Central memory CD8-positive, alpha-beta T cell (primary cell): Measurements from ENCODE around the gene CHST6.
A peak's percentile ranks its signal among the peaks of the same experiment; 100 is the strongest.
"Not testable (repeated sequence)": the region's sequence is repeated elsewhere in the genome, so short reads cannot be mapped to it uniquely, and the experiment has no call there.

Experiments
- ATAC-seq: fragments of 150-1000 bp; cut with Tn5 transposase; replicated peaks from 2 replicates; pipeline ENCODE4 v1.10.0; 2022; ENCODE audit warnings: mild to moderate bottlenecking, moderate FRiP score, moderate number of reproducible peaks; ENCODE audit not compliant: poor library complexity, severe bottlenecking; ENCODE audit errors: extremely low read depth
- DNase-seq, 2 donors: peaks; one replicate each; pipeline ENCODE4 v3.0.0; 2021; ENCODE audit warnings: low spot score in 2 of 2
- H3K27ac Mint-ChIP-seq: one replicate; pipeline ENCODE4 v1.8.0; 2022; ENCODE audit warnings: low read depth, mild to moderate bottlenecking, moderate library complexity, mixed read lengths
- H3K27me3 Mint-ChIP-seq: one replicate; pipeline ENCODE4 v1.8.0; 2022; ENCODE audit warnings: mixed read lengths
- H3K36me3 Mint-ChIP-seq: one replicate; pipeline ENCODE4 v1.8.0; 2022; ENCODE audit warnings: mild to moderate bottlenecking, moderate library complexity, mixed read lengths; ENCODE audit not compliant: insufficient read depth
- H3K4me1 Mint-ChIP-seq: one replicate; pipeline ENCODE4 v1.8.0; 2022; ENCODE audit warnings: mixed read lengths
- H3K4me3 Mint-ChIP-seq: one replicate; pipeline ENCODE4 v1.8.0; 2022; ENCODE audit warnings: mild to moderate bottlenecking, moderate library complexity, mixed read lengths
- H3K9me3 Mint-ChIP-seq: one replicate; pipeline ENCODE4 v1.8.0; 2022; ENCODE audit warnings: mixed read lengths

Gene CHST6

DNA sequence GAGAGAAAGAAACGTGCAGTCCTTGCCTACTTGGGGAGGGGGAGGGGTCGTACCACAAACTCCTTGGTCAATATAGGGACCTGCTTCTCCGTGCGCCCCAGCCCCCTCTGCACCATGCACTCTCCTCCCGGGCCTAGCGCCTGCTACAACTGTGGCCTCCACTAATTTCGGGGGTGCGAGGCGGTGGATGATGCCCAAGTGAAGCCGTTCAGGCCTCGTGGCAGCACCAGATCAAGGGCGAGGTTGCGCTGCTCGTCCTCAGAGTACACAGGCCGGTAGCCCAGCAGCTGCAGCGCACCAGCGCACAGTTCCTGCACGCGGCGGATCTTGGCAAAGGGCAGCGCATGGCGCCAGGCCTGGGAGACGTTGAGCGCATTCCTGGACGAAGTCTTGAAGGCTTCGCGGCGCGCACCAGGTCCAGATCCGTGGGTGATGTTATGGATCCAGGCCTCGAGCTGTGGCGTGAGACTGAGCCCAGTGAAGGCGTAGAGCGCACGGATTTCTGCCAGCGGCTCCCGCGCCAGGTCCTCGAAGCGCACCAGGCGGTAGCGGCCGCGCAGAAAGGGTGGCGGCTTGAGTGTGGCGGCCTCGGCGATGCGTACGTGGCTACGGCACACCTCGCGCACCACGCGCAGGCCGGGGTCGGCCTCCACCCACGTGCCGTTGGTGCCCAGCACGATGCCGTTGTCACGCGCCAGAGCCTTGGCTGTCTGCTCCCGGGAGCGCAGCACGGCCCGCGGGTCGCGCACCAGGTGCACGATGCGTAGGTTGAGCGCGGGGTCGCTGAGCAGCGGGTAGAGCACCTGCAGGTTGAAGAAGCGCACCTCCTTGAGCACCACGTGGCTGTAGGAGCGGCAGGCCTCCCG lies 16.5 kb downstream of the CHST6 start:
- Mint-ChIP-seq H3K36me3 (no peaks in the 10 kb centered on the region), H3K4me3 (no peak overlapping the region)
- no peak for ATAC-seq

DNA sequence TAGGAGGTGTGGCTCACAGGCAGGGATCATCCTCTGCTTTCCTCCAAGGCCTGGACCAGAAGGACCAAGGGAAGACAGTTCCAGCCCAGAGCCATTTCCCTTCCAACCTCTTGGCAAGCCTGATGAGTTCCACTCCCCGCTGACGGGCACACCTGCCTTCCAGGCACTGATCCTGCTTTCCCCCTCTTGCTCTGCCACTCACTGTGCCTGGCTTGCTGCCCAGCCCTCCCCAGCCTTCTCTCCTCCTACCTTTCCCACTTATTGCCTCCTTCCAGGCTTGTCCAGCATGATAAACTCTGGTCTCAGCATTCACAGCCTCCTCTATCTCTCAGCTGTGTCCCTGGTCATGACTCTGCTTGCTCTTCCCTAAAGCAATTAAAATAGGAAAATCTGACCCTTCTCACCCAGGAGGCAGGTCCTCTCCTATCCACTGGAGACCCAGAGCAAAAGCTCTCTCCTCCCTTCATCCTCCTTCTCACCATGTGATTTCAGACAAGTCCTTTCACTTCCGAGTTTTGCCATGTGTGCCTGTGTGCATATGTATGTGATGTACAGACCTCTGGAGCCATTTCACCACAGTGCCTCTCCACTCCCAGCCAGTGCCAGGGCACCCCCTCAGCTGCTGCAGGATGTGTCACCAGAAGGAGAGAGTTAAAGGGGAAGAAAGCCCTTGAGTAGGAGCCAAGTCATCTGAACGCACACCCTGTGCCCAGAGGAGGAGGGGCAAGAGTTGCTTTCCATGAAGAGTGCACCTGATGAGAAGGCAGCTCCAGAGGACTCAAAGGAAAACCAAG lies 17.4 kb downstream of the CHST6 start:
- DNase-seq, result no peak
- H3K27me3 Mint-ChIP-seq, result peaks cover 27% of the 10 kb centered on the region
- H3K27ac Mint-ChIP-seq, result no peak overlapping the region
- H3K4me3 Mint-ChIP-seq, result no peak overlapping the region
- H3K36me3 Mint-ChIP-seq, result no peaks in the 10 kb centered on the region
- no peaks in the 10 kb centered on the region for H3K9me3 Mint-ChIP-seq
- no peak for ATAC-seq
- no peaks in the 10 kb centered on the region for H3K4me1 Mint-ChIP-seq

More for the DNA sequence above, 16.5 kb downstream of the CHST6 start:
- Mint-ChIP-seq H3K9me3 (no peaks in the 10 kb centered on the region), H3K27me3 (peaks cover 27% of the 10 kb centered on the region), H3K4me1 (no peaks in the 10 kb centered on the region), H3K27ac (no peak overlapping the region)
- DNase-seq, result no peak

DNA sequence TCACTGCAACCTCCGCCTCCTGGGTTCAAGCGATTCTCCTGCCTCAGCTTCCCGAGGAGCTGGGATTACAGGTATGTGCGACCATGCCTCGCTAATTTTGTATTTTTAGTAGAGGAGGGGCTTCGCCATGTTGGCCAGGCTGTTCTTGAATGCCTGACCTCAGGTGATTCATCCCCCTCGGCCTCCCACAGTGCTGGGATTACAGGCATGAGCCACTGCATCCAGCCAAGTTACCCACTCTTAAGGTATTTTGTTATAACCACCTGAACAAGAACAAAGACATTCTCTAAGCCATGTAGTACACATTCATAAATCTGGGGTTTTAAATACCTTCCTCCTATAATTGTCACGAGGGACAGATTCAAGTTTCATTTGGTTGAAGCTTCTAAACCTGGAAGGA lies 18.4 kb downstream of the CHST6 start:
- ATAC-seq, result no peak

GRCh38 chr16:75475420-75475847 lies 19.8 kb downstream of the CHST6 start:
- no peaks in the 10 kb centered on the region for H3K36me3 Mint-ChIP-seq
- no peaks in the 10 kb centered on the region for H3K9me3 Mint-ChIP-seq
- ATAC-seq (no peak), DNase-seq (no peak)
- H3K27me3 Mint-ChIP-seq, result peaks cover 16% of the 10 kb centered on the region
- no peak overlapping the region for H3K4me3 Mint-ChIP-seq
- no peak overlapping the region for H3K27ac Mint-ChIP-seq
- H3K4me1 Mint-ChIP-seq, result no peaks in the 10 kb centered on the region

More for the DNA sequence above, 18.4 kb downstream of the CHST6 start:
- no peak overlapping the region for H3K4me3 Mint-ChIP-seq
- no peaks in the 10 kb centered on the region for H3K4me1 Mint-ChIP-seq
- peaks cover 25% of the 10 kb centered on the region for H3K27me3 Mint-ChIP-seq
- H3K9me3 Mint-ChIP-seq, result no peaks in the 10 kb centered on the region
- no peak overlapping the region for H3K27ac Mint-ChIP-seq
- H3K36me3 Mint-ChIP-seq, result no peaks in the 10 kb centered on the region
- DNase-seq, result no peak

- Mint-ChIP-seq H3K4me3 (no peak overlapping the region), H3K27me3 (peaks cover 13% of the 10 kb centered on the region), H3K27ac (no peak overlapping the region), H3K36me3 (no peaks in the 10 kb centered on the region), H3K9me3 (no peaks in the 10 kb centered on the region), H3K4me1 (no peaks in the 10 kb centered on the region)
- ATAC-seq (no peak), DNase-seq (no peak)
These were observed 22.0 kb downstream of the CHST6 start for GRCh38 chr16:75472908-75473877.

DNA sequence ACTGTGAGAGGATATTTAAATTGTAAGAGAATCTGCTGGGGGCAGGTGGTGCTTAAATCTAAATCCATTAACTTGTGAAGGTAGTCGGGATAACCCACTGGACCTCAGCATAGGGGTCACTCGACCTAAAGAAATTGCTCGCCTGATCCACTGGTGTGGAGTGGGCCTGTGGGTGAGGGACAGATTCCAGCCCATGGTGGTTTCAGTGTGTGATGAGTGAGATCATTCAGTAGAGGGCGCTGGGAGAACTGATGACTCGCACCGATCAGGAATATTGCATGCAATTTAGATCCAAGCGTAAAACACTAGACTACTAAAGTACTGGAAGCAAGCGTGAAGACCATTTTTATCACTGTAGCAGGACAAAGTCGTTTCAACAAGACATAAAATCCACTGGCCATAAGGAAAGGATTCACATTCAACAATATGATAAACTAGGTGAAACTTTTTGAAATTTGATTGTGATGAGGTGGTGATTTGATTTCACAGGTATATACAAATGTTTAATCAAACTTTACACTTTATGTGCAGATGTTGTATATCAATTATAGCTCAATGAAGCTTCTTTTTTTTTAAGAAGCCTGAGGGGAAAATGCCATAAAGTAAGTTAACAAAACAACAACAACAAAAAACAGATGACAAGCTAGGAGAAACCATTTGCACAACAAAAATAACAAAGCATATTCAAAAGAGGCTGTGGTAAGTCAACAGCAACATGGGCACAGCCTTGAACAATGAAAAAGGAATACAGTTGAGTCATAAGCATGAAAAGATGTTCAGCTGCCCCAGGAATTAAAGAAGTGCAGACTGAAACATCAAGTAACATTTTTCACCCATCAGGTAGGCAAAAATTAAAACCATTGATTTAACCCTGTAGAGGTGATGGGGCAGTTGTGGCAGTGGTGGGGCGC lies 23.3 kb downstream of the CHST6 start:
- Mint-ChIP-seq H3K36me3 (no peaks in the 10 kb centered on the region), H3K4me3 (no peak overlapping the region), H3K27me3 (peaks cover 1% of the 10 kb centered on the region), H3K4me1 (no peaks in the 10 kb centered on the region), H3K9me3 (no peaks in the 10 kb centered on the region), H3K27ac (no peak overlapping the region)
- ATAC-seq (no peak), DNase-seq (peak in 1 of 2 donors; percentile 26)

DNA sequence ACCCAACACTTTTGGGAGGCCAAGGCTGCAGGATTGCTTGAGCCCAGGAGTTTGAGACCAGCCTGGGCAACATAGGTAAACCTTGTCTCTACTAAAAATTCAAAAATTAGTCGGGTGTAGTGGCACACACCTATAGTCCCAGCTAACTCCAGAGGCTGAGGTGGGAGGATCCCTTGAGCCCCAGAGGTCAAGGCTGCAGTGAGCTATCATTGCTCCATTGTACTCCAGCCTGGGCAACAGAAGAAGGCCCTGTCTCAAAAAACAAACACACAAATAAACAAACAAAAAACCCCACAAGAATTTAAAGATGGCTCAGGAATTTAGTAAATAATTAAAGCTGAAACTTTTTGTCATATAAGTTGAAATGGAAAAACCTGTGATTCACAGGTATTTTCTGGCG lies 28.5 kb downstream of the CHST6 start:
- ATAC-seq (no peak), DNase-seq (no peak)
- Mint-ChIP-seq H3K27me3 (no peaks in the 10 kb centered on the region), H3K4me3 (no peak overlapping the region), H3K36me3 (peaks cover 16% of the 10 kb centered on the region), H3K9me3 (no peaks in the 10 kb centered on the region), H3K4me1 (peaks cover 22% of the 10 kb centered on the region), H3K27ac (no peak overlapping the region)

GRCh38 chr16:75464122-75464918 lies 30.9 kb downstream of the CHST6 start, which contains the start of gene TMEM170A:
TMEM170A (minus strand) TSS chr16:75464689; CDS start chr16:75464600, 89 bp downstream.
- Mint-ChIP-seq H3K4me3 (peak within 1 kb of the TSS; percentile 94), H3K36me3 (peaks cover 19% of the 10 kb centered on the region), H3K4me1 (peaks cover 45% of the 10 kb centered on the region), H3K27me3 (no peaks in the 10 kb centered on the region), H3K27ac (peak within 1 kb of the TSS; percentile 96), H3K9me3 (no peaks in the 10 kb centered on the region)
- ATAC-seq (peak; percentile 90), DNase-seq (peak; percentile 96 to 99)

GRCh38 chr16:75463389-75464121 lies 31.7 kb downstream of the CHST6 start:
- DNase-seq, H3K9me3 Mint-ChIP-seq, H3K27me3 Mint-ChIP-seq, ATAC-seq: not testable (repeated sequence)
- Mint-ChIP-seq H3K4me1 (peaks cover 52% of the 10 kb centered on the region), H3K4me3 (peak overlapping the region; percentile 94), H3K36me3 (peaks cover 19% of the 10 kb centered on the region), H3K27ac (peak overlapping the region; percentile 96)

DNA sequence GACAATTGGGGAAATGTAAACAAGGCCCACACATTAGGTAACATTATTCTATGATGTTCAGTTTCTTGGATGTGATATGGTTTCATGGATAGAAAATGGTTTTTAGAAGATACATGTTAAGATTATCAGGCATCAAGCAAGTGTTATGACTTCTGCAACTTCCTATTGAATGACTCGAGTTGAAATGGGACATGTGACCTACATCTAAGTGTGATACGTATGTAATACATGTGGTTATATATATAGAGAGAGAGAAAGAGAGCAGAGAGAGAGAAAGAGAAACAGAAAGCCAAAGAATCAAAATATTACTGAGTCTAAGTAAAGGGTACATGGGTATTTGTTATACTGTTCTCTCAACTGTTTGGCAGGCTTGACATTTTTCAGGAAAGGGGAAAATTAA lies 32.4 kb downstream of the CHST6 start:
- Mint-ChIP-seq H3K36me3 (peaks cover 19% of the 10 kb centered on the region), H3K27ac (peak overlapping the region; percentile 96), H3K4me1 (peaks cover 59% of the 10 kb centered on the region), H3K27me3 (no peaks in the 10 kb centered on the region), H3K4me3 (peak overlapping the region; percentile 94), H3K9me3 (no peaks in the 10 kb centered on the region)
- DNase-seq (no peak), ATAC-seq (peak; percentile 42)
